ENCODE data around the gene TST. TPM values are rescaled to one million over a fixed set of nuclear protein-coding genes. Genes with fewer than 3 reads are reported as not detected.

The TST gene
- total RNA-seq, 1 experiment from 2014 or later = 52.2 TPM

- intact Hi-C loops (cut with micrococcal nuclease; ENCODE audit: unreplicated experiment) = no loop called here
- Mint-ChIP-seq H3K4me3 (ENCODE audit: low read depth, unreplicated experiment) (no peak overlapping the region), H3K27me3 (ENCODE audit: unreplicated experiment) (peaks cover 78% of the 10 kb centered on the region), H3K27ac (ENCODE audit: unreplicated experiment) (no peak overlapping the region), H3K36me3 (ENCODE audit: insufficient read depth, unreplicated experiment) (no peaks in the 10 kb centered on the region), H3K9me3 (ENCODE audit: low read depth, unreplicated experiment) (no peaks in the 10 kb centered on the region), H3K4me1 (ENCODE audit: low read depth, unreplicated experiment) (no peaks in the 10 kb centered on the region)
- no peak for TF ChIP-seq CTCF (IDR thresholded peaks at IDR 0.05; ENCODE audit: unreplicated experiment)
- DNase-seq = no peak
- no TSS peak for BruUV-seq (replicated peaks)
- CTCF ChIA-PET = no interaction called here
Measured at GRCh38 chr22:37000676-37001534, 18.3 kb downstream of the TST start.

GRCh38 chr22:36999463-36999862, 19.8 kb downstream of the TST start:
- CTCF ChIA-PET = no interaction called here
- TF ChIP-seq CTCF (IDR thresholded peaks at IDR 0.05; ENCODE audit: unreplicated experiment) = no peak
- no peak overlapping the region for H3K4me3 Mint-ChIP-seq (ENCODE audit: low read depth, unreplicated experiment)

GRCh38 chr22:36998620-36999351, 20.5 kb downstream of the TST start:
- intact Hi-C loops (cut with micrococcal nuclease; ENCODE audit: unreplicated experiment) = no loop called here
- Mint-ChIP-seq H3K27ac (ENCODE audit: unreplicated experiment) (no peak overlapping the region), H3K4me3 (ENCODE audit: low read depth, unreplicated experiment) (no peak overlapping the region), H3K4me1 (ENCODE audit: low read depth, unreplicated experiment) (no peaks in the 10 kb centered on the region), H3K9me3 (ENCODE audit: low read depth, unreplicated experiment) (no peaks in the 10 kb centered on the region), H3K36me3 (ENCODE audit: insufficient read depth, unreplicated experiment) (no peaks in the 10 kb centered on the region), H3K27me3 (ENCODE audit: unreplicated experiment) (peaks cover 78% of the 10 kb centered on the region)
- CTCF ChIA-PET = interaction anchor here (0.7 to 1.1 kb wide), 2 partner anchors 23 to 620 kb away, joined by 3 to 4 read pairs; no protein-coding TSS in a partner anchor
- TF ChIP-seq CTCF (IDR thresholded peaks at IDR 0.05; ENCODE audit: unreplicated experiment) = no peak
- BruUV-seq (replicated peaks) = no TSS peak
- DNase-seq = no peak

More at GRCh38 chr22:36999463-36999862, 19.8 kb downstream of the TST start:
- Mint-ChIP-seq H3K9me3 (ENCODE audit: low read depth, unreplicated experiment) (no peaks in the 10 kb centered on the region), H3K27me3 (ENCODE audit: unreplicated experiment) (peaks cover 78% of the 10 kb centered on the region), H3K4me1 (ENCODE audit: low read depth, unreplicated experiment) (no peaks in the 10 kb centered on the region), H3K36me3 (ENCODE audit: insufficient read depth, unreplicated experiment) (no peaks in the 10 kb centered on the region), H3K27ac (ENCODE audit: unreplicated experiment) (no peak overlapping the region)
- no peak for DNase-seq
- BruUV-seq (replicated peaks) = no TSS peak
- intact Hi-C loops (cut with micrococcal nuclease; ENCODE audit: unreplicated experiment) = no loop called here

GRCh38 chr22:36997746-36998145, 21.5 kb downstream of the TST start:
- Mint-ChIP-seq H3K27ac (ENCODE audit: unreplicated experiment) (no peak overlapping the region), H3K4me1 (ENCODE audit: low read depth, unreplicated experiment) (no peaks in the 10 kb centered on the region), H3K4me3 (ENCODE audit: low read depth, unreplicated experiment) (no peak overlapping the region), H3K36me3 (ENCODE audit: insufficient read depth, unreplicated experiment) (no peaks in the 10 kb centered on the region), H3K9me3 (ENCODE audit: low read depth, unreplicated experiment) (no peaks in the 10 kb centered on the region), H3K27me3 (ENCODE audit: unreplicated experiment) (peaks cover 77% of the 10 kb centered on the region)
- CTCF ChIA-PET = interaction anchor here (1.1 kb wide), 1 partner anchor 24 kb away, joined by 3 read pairs; no protein-coding TSS in a partner anchor
- no peak for TF ChIP-seq CTCF (IDR thresholded peaks at IDR 0.05; ENCODE audit: unreplicated experiment)
- intact Hi-C loops (cut with micrococcal nuclease; ENCODE audit: unreplicated experiment) = no loop called here
- BruUV-seq (replicated peaks) = no TSS peak
- DNase-seq = no peak

Measured in Calu3 (cell line).